OCI-LY7 (cell line): Measurements from ENCODE around the gene SPSB2. TPM values are rescaled to one million over a fixed set of nuclear protein-coding genes. Genes with fewer than 3 reads are reported as not detected.

Experiments used
- BruUV-seq: library from RNA; stranded (reverse); fragments of 400-500 nt; replicated peaks from 2 replicates; lab custom pipeline; 2021; lab: Mats Ljungman, UMichigan
- CTCF ChIA-PET: fragments of 300-600 bp; sonication (Branson Sonifier 250); formaldehyde crosslinking; loops from one replicate; lab custom pipeline; 2022; ENCODE audit warnings: antibody characterized with exemption; ENCODE audit not compliant: unreplicated experiment; lab: Charles Lee
- POLR2A ChIA-PET: fragments of 300-600 bp; sonication (Branson Sonifier 250); formaldehyde crosslinking; loops from one replicate; lab custom pipeline; 2022; ENCODE audit warnings: antibody characterized with exemption; lab: Charles Lee
- DNase-seq: peaks from one replicate; pipeline ENCODE4 v3.0.0-alpha.2; 2015; ENCODE audit warnings: low spot score
- H2AFZ ChIP-seq: fragments of 200-600 bp; sonication (generic), shearing (Covaris generic); 2 replicates; pipeline ENCODE4 v1.6.1; 2014; ENCODE audit warnings: mild to moderate bottlenecking, antibody characterized with exemption, low read length, moderate library complexity
- H3K27ac ChIP-seq: fragments of 200-600 bp; sonication (generic); 2 replicates; pipeline ENCODE4 v1.5.1; 2014; ENCODE audit warnings: mixed run types, low read depth, mild to moderate bottlenecking, moderate library complexity, low read length, inconsistent platforms; ENCODE audit not compliant: poor library complexity, severe bottlenecking
- H3K36me3 ChIP-seq: fragments of 200-600 bp; sonication (generic); 2 replicates; pipeline ENCODE4 v1.6.1; 2014; ENCODE audit warnings: mild to moderate bottlenecking, antibody characterized with exemption, low read length, moderate library complexity, mixed read lengths; ENCODE audit not compliant: insufficient read depth
- H3K4me1 ChIP-seq: fragments of 200-600 bp; sonication (generic); 2 replicates; pipeline ENCODE4 v1.5.1; 2014; ENCODE audit warnings: mild to moderate bottlenecking, low read length; ENCODE audit not compliant: insufficient read depth, poor library complexity, severe bottlenecking
- H3K4me2 ChIP-seq: fragments of 200-600 bp; sonication (generic); 2 replicates; pipeline ENCODE4 v1.6.1; 2014; ENCODE audit warnings: mild to moderate bottlenecking, low read length
- H3K4me3 ChIP-seq: fragments of 200-600 bp; sonication (generic); 2 replicates; pipeline ENCODE4 v1.5.1; 2014; ENCODE audit warnings: mild to moderate bottlenecking, low read depth, low read length; ENCODE audit not compliant: poor library complexity, severe bottlenecking
- H3K79me2 ChIP-seq: fragments of 200-600 bp; sonication (generic); 2 replicates; pipeline ENCODE4 v1.6.1; 2016; ENCODE audit warnings: low read depth, mild to moderate bottlenecking, low read length, moderate library complexity, mixed read lengths; ENCODE audit not compliant: insufficient read depth
- H3K9me2 ChIP-seq: fragments of 200-600 bp; sonication (generic); 2 replicates; pipeline ENCODE4 v1.6.1; 2016; ENCODE audit warnings: mild to moderate bottlenecking, low read length, mixed read lengths; ENCODE audit not compliant: insufficient read depth
- H3K9me3 ChIP-seq: fragments of 200-600 bp; sonication (generic); 2 replicates; pipeline ENCODE4 v1.6.1; 2014; ENCODE audit warnings: mild to moderate bottlenecking, mixed run types, low read length, mixed read lengths
- H4K20me1 ChIP-seq: fragments of 200-600 bp; sonication (generic); 2 replicates; pipeline ENCODE4 v1.6.1; 2014; ENCODE audit warnings: mild to moderate bottlenecking, antibody characterized with exemption, low read length, moderate library complexity, mixed read lengths; ENCODE audit not compliant: insufficient read depth
- CTCF ChIP-seq: fragments of 200-600 bp; sonication (generic); conservative IDR thresholded peaks from 2 replicates; pipeline ENCODE4 v1.5.1; 2014; ENCODE audit warnings: mild to moderate bottlenecking, antibody characterized with exemption, low read length, moderate library complexity, mixed read lengths
- EZH2phosphoT487 ChIP-seq: fragments of 200-600 bp; sonication (generic); IDR thresholded peaks from 2 replicates; pipeline ENCODE4 v1.6.1; 2018; ENCODE audit warnings: low read depth, borderline replicate concordance, mild to moderate bottlenecking, mixed run types, antibody characterized with exemption, low read length, moderate library complexity, mixed read lengths
- intact Hi-C: fragments of 100-400 bp; cut with micrococcal nuclease; formaldehyde crosslinking; loops from one replicate; pipeline ENCODE4 v1.10.0; 2022; ENCODE audit not compliant: unreplicated experiment
- total RNA-seq, 2 experiments: library from RNA; depleted of rRNA in 1 of 2; stranded (reverse); fragments of >200 nt in 1 of 2; shearing (Covaris generic) in 1 of 2; gene quantifications; 2 replicates each; pipeline ENCODE4 v1.2.3, GENCODE V29; 2014 to 2022

SPSB2 gene
- total RNA-seq, 2 experiments from 2014 or later = 8.3 to 8.5 TPM

GRCh38 chr12:6826734-6827436 lies 46.2 kb downstream of the SPSB2 start:
- BruUV-seq = no TSS peak
- ChIA-PET CTCF (interaction anchor here (1.1 kb wide), 1 partner anchor 16 kb away, joined by 4 read pairs; no protein-coding TSS in a partner anchor), POLR2A (interaction anchor here (1.3 kb wide), 1 partner anchor 13 kb away, joined by 3 read pairs; no protein-coding TSS in a partner anchor)
- Histone ChIP-seq H4K20me1 (no peaks in the 10 kb centered on the region), H3K4me2 (no peak overlapping the region), H3K27ac (no peak overlapping the region), H3K9me3 (no peaks in the 10 kb centered on the region), H3K4me3 (no peak overlapping the region), H3K36me3 (no peaks in the 10 kb centered on the region), H3K9me2 (no peaks in the 10 kb centered on the region), H3K79me2 (no peaks in the 10 kb centered on the region), H3K4me1 (peaks cover 26% of the 10 kb centered on the region), H2AFZ (no peak overlapping the region)
- no peak for TF ChIP-seq CTCF
- no peak for TF ChIP-seq EZH2phosphoT487
- DNase-seq = no peak
- intact Hi-C loops = loop anchor here (5.0 kb wide), 2 partner anchors 45 to 270 kb away; partner anchors contain the start of gene IFFO1

- Histone ChIP-seq H3K36me3 (no peaks in the 10 kb centered on the region), H3K9me2 (no peaks in the 10 kb centered on the region), H2AFZ (no peak overlapping the region), H3K79me2 (no peaks in the 10 kb centered on the region), H3K4me2 (no peak overlapping the region), H4K20me1 (no peaks in the 10 kb centered on the region), H3K4me3 (no peak overlapping the region), H3K27ac (no peak overlapping the region), H3K9me3 (no peaks in the 10 kb centered on the region), H3K4me1 (peaks cover 27% of the 10 kb centered on the region)
- DNase-seq = no peak
- intact Hi-C loops = loop anchor here (5.0 kb wide), 2 partner anchors 44 to 269 kb away; partner anchors contain the start of gene IFFO1
- TF ChIP-seq EZH2phosphoT487 (no peak), CTCF (no peak)
- BruUV-seq = no TSS peak
- ChIA-PET POLR2A (interaction anchor here (1.3 kb wide), 1 partner anchor 14 kb away, joined by 3 read pairs; no protein-coding TSS in a partner anchor), CTCF (interaction anchor here (1.1 kb wide), 1 partner anchor 16 kb away, joined by 4 read pairs; no protein-coding TSS in a partner anchor)
These were observed 46.9 kb downstream of the SPSB2 start for GRCh38 chr12:6826125-6826733.
